NCI-H1930 (cell line): ENCODE measurements around the gene BAHD1.

Source experiments
- DNase-seq, 2 experiments: peaks; one replicate each; lab custom pipeline; 2025; lab: John Stamatoyannopoulos, UW

Gene BAHD1

GRCh38 chr15:40424483-40425115 lies 16.2 kb upstream of the BAHD1 start:
- DNase-seq = no peak

DNA sequence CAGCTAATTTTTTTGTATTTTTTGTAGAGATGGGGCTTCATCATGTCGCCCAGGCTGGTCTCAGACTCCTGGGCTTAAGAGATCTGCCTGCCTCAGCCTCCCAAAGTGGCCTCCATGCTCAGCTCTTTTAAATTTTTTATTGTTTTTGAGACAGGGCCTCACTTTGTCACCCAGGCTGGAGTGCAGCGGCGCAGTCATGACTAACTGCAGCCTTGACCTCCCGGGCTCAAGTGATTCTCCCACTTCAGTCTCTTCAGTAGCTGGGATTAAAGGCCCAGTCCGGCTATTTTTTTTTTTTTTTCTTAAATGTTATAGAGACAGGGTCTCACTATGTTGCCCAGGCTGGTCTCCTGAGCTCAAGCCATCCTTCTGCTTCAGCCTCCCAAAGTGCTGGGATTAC lies 15.1 kb upstream of the BAHD1 start:
- DNase-seq = no peak

- DNase-seq = no peak
Measured at GRCh38 chr15:40427188-40427587, 13.6 kb upstream of the BAHD1 start.

GRCh38 chr15:40428185-40428584 lies 12.6 kb upstream of the BAHD1 start:
- DNase-seq = no peak

- DNase-seq = no peak
Measured at GRCh38 chr15:40429068-40429710, 11.6 kb upstream of the BAHD1 start.

GRCh38 chr15:40430271-40430805 lies 10.4 kb upstream of the BAHD1 start:
- DNase-seq = no peak

- DNase-seq = no peak
Measured at GRCh38 chr15:40435023-40435709, 5.6 kb upstream of the BAHD1 start.

DNA sequence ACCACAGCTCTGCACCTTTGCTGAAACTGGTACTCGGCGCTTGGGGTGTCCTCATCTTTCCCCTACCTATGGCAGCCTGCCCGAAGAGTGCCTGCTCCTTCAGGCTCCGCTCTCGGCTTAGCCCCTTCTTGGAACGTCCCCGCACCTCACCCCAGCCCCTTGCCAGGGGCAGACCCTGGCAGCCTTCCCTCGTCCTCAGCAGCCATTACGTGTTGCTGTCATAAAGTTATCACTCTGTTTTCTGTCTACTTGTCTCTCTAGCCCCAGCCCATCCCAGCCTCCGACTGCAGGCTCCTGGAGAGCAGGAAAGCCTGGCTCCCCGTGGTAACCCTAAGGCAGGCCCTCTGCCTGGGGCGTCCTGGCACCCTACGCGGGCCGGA lies 5.1 kb upstream of the BAHD1 start:
- DNase-seq = no peak

GRCh38 chr15:40436116-40436891 lies 4.4 kb upstream of the BAHD1 start:
- DNase-seq = no peak

- DNase-seq = no peak
Measured at GRCh38 chr15:40436892-40437751, 3.6 kb upstream of the BAHD1 start.

DNA sequence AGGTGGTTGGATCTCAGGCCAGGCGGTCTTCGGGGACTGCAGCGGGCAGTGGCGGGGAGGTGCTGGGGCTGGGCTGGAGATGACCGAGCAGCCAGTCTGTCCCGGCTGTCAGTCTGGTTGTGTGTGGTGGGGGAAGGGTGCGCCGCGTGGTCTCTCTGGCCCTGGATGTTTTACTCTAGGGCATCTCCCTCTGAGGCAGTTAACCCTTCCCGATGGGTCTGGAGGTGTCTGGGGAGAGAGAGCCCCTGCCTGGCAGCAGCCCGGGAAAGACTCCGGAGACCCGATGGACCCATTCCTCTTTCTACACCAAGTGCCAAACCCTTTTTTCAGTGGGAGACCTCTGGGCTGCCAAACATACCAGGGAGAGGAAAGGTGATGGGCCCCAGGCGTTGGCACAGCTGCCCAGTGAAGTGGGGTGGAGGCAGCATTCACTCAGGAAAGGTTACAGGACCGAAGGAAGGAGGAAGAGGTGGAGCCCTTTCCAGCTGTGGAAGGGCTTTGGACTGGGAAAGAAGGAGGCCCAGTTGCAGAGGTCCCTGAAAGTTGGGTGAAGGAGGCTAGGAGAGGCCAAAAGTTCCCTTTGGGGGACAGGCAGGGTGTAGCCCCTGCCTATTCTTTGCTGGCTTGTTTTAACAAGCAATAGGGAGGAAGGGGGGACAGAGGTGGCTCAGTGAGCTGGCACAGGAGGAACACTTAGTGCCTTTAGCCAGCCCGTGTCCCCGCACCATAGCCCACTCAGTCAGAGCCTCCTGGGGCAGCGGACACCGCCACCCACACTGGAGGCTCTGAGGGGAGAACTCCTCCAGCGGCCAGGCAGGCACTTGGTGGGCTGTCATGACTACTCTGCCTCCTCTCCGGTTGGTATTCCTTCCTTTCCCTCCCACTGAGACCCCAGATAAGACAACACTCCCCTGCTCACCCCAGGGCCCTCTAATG lies 2.7 kb upstream of the BAHD1 start:
- no peak for DNase-seq

DNA sequence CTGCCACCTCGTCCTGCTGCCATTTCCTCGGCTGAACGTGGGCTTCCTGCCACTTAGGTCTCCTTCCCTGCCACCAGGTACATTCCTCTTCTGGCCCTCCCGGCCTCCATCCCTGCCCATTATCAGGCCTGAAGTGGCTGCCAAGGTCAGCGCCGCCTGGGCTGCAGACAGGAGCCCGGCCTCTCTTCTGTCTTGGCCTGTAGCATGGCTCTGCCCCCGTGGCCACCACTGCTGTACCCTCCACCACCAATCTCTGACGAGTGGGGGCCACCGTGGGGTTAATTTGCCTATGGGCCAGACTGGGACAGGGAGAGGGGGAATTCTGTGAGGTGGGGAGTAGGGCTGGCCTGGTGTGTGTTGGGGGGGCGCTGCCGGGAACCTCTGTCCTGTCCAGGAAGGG lies 2.0 kb upstream of the BAHD1 start:
- DNase-seq = no peak

DNA sequence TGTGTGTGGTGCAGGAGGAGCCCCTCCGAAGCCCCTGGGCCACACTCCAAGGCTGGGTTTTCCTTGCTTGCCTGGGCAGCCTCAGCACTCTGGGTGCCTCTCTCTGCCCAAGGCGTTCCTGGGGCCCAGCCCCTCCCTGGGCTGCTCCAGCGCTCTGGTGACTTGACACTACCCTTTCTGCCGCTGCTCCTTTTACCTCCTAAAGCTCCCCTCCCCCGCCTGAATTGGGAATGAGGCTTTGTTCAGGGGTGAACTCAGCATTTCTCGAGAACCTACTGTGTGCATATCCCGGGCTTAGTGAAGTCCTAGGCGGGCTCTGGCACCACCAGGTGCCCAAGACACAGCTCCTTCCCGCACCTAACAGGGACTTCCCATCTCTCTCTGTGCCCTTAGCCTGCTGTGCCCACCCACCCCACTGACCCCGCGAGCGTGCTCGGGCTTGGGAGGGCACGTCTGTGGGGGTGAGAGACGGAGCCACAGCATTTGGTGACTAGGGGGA lies 1.2 kb upstream of the BAHD1 start:
- DNase-seq = no peak

DNA sequence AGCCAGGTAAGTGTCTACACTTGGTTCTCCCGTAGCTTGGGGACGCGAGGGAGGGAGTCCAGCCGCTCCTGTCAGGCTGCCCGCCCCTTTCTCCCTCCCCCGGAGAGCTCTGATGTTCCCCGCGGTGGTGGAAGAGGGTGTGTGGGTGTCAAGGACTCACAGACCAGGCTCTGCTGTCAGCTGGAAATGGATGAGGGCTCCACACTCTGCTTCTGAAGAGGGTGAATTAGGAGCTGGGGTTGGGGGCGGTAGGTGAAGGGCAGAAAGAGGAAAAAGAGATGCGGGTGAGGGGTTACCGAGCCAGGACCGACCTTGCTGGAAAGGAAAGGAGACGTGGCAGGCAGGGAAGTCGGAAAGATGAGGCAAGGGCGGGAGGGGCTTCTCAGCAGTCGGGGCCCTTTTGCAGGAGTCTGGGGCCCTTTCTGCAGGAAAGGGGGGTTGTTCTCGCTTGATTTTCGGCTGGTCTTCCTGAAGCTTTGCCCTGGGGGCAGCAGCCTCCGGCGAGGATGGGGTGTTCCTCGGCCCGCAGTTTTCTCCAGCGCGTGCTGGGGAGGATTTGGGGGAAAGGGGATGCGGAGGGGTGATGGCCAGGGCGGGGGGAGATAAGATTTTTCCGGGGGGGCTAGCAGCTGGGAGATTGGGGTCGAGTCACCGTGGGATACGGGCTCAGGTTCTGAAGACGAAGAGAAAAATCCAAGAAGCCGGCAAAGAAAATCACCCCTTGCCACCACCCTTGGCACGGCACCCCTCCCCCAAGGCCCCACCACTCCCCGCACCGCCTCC lies 602 bp upstream of the BAHD1 start:
- DNase-seq = no peak

GRCh38 chr15:40441565-40442531 lies 1.1 kb downstream of the BAHD1 start:
- DNase-seq = no peak

DNA sequence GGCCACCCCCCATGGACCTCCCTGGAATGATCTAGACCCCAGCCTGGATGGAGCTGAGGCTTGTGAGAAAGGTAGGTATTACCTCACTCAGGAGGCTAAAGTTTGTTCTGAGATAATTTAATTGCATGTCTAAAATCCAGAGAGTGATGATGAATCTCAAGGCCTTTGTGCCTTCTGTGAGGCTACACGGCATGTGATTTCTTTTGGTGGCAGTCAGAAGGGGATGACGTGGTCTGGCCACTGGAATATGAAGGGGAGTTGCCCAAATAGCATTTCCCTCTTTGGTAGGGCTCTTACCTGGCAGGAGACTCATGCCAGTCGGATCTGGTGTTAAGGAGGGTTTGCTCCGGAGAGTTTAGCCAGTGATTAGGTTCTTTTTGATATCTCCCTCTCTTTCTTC lies 2.5 kb downstream of the BAHD1 start:
- DNase-seq = no peak

DNA sequence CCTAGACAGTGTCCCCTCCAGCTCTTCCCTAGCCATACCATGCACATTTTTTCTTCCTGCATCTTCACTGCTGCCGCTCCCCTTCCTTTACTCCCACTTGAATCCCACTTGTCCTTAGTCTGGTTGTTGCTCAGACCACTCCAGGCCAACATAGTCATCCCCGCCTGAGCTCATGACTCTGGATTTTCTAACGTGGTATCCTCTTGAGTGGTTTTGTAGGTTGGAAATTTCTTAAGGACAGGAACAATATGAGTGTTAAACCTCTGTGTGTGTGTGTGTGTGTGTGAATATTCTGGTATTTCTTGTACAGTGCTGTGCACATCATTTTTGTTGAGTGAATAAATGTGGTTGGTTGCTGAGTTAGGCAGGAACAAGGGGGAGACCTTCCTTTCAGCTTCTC lies 3.1 kb downstream of the BAHD1 start:
- no peak for DNase-seq

DNA sequence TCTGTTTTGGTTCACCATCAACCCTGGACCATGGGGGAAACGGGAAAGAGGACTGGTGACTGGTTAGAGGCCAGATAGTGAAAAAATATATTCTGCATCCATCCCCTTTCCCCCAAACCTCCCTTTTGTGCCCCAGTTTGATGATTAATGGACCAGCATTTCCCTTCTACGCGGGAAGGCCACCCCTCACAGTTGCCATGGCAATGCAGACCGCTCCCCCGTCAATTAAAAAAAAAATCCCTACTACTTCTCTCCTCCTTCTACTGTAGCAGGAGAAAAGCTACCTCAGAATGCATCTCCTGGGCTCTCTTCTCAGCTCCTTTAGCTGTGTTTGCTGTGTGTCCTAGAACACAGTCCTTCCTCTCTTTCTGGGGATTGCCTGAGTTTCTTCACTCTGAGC lies 4.0 kb downstream of the BAHD1 start:
- no peak for DNase-seq
